Neutrophil (primary cell): ENCODE data around the gene ZBTB7B.

Source experiments
- H3K27ac ChIP-seq: fragments of 200-600 bp; sonication (generic); 2 replicates; pipeline ENCODE4 v1.5.1; 2016; ENCODE audit warnings: mild to moderate bottlenecking, moderate library complexity
- H3K27me3 ChIP-seq: fragments of 200-600 bp; sonication (generic); 2 replicates; pipeline ENCODE4 v1.6.0; 2016; ENCODE audit warnings: mild to moderate bottlenecking
- H3K36me3 ChIP-seq: fragments of 200-600 bp; sonication (generic); 2 replicates; pipeline ENCODE4 v1.5.1; 2017
- H3K4me1 ChIP-seq, 2 experiments: fragments of 200-600 bp in 1 of 2; sonication (generic) in 1 of 2; 1 replicate in 1 of 2; 2 replicates in 1 of 2; pipeline versions ENCODE4 v1.5.1 to v1.6.1; 2013 to 2016; ENCODE audit warnings: low read depth in 1 of 2, low read length in 1 of 2, mild to moderate bottlenecking in 1 of 2, moderate library complexity in 1 of 2; ENCODE audit not compliant: control insufficient read depth in 1 of 2, insufficient read depth in 1 of 2
- H3K4me3 ChIP-seq, 2 experiments: fragments of 200-600 bp in 1 of 2; sonication (generic) in 1 of 2; 1 replicate in 1 of 2; 2 replicates in 1 of 2; pipeline ENCODE4 v1.5.1; 2013 to 2016; ENCODE audit warnings: low read depth in 1 of 2, low read length in 1 of 2, mild to moderate bottlenecking in 1 of 2, moderate library complexity in 1 of 2
- H3K9me3 ChIP-seq: fragments of 200-600 bp; sonication (generic); 2 replicates; pipeline ENCODE4 v1.5.1; 2016
- TF ChIP-seq, protein P1 (sequence below): fragments of 200-600 bp; sonication (generic); IDR thresholded peaks from 2 replicates; pipeline ENCODE4 v1.5.1; 2016; ENCODE audit warnings: antibody characterized with exemption

ZBTB7B gene

DNA sequence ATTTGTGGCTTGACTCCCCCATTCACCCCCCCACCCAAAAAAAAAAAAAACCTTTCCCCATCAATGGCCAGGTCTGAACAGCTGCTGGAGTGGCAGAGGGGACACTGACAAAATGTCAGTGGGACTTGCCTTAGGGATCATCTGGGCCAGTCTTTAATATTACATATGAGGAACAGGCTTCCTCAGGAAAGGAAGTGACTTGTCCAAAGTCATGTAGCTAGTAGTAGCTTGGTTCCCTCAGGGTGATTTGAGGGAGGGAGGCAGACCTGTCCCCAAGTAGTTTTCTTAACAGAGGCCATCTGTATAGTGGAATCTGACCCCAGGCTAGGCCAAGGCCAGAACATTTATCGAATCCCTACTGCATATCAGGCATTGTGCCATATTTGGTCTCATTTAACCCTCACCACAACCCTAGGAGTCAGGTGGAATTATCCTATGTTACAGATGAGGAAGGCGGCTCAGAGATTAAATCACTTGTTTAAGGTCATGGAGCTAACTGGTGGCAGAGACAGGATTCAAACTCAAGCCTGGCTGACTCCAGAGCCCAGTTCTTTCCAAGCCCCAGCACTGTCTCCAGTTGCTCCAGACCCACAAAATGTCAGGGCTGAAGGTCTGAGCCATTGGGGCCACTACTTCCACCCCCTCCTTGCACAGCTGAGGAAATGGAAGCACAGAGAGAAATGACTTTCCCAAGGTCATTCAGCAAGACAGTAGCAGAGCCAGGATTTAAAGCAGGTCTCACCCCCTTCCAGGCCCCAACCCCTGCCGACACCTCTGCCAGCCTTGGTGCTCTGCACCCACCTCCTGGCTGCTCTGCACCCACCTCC lies 10.4 kb downstream of the ZBTB7B start:
- H3K9me3 ChIP-seq = no peaks in the 10 kb centered on the region
- peaks cover 90 to 98% of the 10 kb centered on the region in 2 experiments for H3K4me1 ChIP-seq
- H3K4me3 ChIP-seq = peak overlapping the region; percentile 34 to 85
- H3K27me3 ChIP-seq = no peaks in the 10 kb centered on the region
- TF ChIP-seq, protein P1, sequence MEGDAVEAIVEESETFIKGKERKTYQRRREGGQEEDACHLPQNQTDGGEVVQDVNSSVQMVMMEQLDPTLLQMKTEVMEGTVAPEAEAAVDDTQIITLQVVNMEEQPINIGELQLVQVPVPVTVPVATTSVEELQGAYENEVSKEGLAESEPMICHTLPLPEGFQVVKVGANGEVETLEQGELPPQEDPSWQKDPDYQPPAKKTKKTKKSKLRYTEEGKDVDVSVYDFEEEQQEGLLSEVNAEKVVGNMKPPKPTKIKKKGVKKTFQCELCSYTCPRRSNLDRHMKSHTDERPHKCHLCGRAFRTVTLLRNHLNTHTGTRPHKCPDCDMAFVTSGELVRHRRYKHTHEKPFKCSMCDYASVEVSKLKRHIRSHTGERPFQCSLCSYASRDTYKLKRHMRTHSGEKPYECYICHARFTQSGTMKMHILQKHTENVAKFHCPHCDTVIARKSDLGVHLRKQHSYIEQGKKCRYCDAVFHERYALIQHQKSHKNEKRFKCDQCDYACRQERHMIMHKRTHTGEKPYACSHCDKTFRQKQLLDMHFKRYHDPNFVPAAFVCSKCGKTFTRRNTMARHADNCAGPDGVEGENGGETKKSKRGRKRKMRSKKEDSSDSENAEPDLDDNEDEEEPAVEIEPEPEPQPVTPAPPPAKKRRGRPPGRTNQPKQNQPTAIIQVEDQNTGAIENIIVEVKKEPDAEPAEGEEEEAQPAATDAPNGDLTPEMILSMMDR = no peak
- H3K36me3 ChIP-seq = peaks cover 68% of the 10 kb centered on the region
- peak overlapping the region; percentile 97 for H3K27ac ChIP-seq

DNA sequence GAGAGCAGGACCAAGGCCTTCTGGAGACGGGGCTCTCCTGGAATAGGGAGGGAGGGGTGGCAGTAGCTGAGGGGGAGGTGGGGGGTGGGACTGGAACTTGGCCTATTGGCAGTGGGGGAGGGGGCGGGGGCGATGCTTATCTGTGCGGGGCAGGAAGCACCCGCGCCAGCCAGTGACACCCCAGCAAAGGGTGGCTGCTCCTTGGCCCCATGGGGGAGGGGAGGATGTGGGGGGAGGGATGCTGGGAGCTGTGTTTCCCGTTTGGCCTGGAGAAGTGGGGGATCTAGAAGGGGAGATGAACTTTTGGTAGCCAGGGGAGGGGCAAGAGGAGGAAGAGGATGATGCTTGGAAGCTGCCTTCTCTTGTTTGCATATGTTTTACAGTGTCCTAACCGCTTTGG lies 11.0 kb downstream of the ZBTB7B start:
- H3K4me1 ChIP-seq = peaks cover 87 to 95% of the 10 kb centered on the region in 2 experiments
- no peaks in the 10 kb centered on the region for H3K27me3 ChIP-seq
- peak overlapping the region; percentile 97 for H3K27ac ChIP-seq
- TF ChIP-seq, protein P1 = no peak
- H3K9me3 ChIP-seq = no peaks in the 10 kb centered on the region
- H3K36me3 ChIP-seq = peaks cover 75% of the 10 kb centered on the region
- H3K4me3 ChIP-seq = peak overlapping the region in 1 of 2 experiments; percentile 85

DNA sequence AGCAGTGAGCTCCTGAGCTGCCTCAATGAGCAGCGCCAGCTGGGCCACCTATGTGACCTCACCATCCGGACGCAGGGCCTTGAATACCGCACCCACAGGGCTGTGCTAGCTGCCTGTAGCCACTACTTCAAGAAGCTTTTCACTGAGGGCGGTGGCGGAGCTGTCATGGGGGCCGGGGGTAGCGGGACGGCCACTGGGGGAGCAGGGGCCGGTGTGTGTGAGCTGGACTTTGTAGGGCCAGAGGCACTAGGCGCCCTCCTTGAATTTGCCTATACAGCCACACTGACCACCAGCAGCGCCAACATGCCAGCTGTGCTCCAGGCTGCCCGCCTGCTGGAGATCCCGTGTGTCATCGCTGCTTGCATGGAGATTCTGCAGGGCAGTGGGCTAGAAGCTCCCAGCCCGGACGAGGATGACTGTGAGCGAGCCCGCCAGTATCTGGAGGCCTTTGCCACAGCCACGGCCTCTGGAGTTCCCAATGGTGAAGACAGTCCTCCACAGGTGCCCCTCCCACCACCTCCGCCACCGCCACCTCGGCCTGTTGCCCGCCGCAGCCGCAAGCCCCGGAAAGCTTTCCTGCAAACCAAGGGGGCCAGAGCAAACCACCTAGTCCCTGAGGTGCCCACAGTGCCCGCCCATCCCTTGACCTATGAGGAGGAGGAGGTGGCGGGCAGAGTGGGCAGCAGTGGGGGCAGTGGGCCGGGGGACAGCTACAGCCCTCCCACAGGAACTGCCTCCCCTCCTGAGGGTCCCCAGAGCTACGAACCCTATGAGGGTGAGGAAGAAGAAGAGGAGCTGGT lies 12.3 kb downstream of the ZBTB7B start:
- Histone ChIP-seq H3K27me3 (no peaks in the 10 kb centered on the region), H3K4me3 (no peak overlapping the region), H3K4me1 (peaks cover 76 to 82% of the 10 kb centered on the region in 2 experiments), H3K36me3 (peaks cover 86% of the 10 kb centered on the region), H3K9me3 (no peaks in the 10 kb centered on the region), H3K27ac (peak overlapping the region; percentile 97)
- TF ChIP-seq, protein P1 = no peak

DNA sequence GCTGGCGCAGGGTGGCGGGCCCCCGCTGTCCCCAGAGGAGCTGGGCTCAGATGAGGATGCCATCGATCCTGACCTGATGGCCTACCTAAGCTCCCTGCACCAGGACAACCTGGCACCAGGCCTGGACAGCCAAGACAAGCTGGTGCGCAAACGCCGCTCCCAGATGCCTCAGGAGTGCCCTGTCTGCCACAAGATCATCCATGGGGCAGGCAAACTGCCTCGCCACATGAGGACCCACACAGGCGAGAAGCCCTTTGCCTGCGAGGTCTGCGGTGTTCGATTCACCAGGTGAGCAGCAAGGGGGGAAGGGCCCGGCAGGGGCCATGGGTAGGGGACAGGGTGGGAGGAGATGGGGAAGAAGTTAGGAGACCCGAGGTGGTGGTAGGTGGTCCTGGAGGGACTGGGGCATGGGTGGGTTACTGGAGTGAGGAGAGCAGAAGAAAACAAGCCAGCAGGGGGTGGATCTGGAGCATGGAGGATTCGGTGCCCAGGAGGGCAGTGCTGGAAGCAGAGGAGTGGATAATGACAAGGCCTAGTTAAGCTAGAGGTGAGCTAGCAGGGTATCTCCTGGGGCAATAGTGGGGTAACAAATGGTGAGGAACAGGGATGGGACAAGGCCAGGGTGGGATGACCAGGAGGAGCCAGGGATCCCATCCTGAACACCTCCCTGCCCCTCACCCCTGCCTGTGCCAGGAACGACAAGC lies 13.1 kb downstream of the ZBTB7B start:
- TF ChIP-seq, protein P1 = no peak
- Histone ChIP-seq H3K27me3 (no peaks in the 10 kb centered on the region), H3K36me3 (peaks cover 86% of the 10 kb centered on the region), H3K9me3 (no peaks in the 10 kb centered on the region), H3K27ac (peak overlapping the region; percentile 97), H3K4me3 (peak overlapping the region in 1 of 2 experiments; percentile 65), H3K4me1 (peaks cover 68 to 75% of the 10 kb centered on the region in 2 experiments)

DNA sequence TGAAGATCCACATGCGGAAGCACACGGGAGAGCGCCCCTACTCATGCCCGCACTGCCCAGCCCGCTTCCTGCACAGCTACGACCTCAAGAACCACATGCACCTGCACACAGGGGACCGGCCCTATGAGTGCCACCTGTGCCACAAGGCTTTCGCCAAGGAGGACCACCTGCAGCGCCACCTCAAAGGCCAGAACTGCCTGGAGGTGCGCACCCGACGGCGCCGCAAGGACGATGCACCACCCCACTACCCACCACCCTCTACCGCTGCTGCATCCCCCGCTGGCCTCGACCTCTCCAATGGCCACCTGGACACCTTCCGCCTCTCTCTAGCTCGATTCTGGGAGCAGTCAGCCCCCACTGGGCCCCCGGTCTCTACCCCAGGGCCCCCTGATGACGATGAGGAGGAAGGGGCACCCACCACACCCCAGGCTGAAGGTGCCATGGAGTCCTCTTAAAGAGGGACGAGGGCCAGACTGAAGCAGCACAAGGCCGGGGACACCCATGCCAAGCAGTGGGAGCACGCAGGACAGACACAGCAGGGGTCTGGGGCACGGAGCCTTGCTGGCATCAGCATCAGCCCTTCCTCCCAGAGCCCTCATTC lies 13.7 kb downstream of the ZBTB7B start:
- Histone ChIP-seq H3K27me3 (no peaks in the 10 kb centered on the region), H3K4me1 (peaks cover 62 to 68% of the 10 kb centered on the region in 2 experiments), H3K36me3 (peaks cover 81% of the 10 kb centered on the region), H3K9me3 (no peaks in the 10 kb centered on the region), H3K4me3 (peak overlapping the region; percentile 41 to 65), H3K27ac (peak overlapping the region; percentile 97)
- TF ChIP-seq, protein P1 = no peak
